ENCODE data around the gene ZNF280B.
"Not testable (repeated sequence)": the region's sequence is repeated elsewhere in the genome, so short reads cannot be mapped to it uniquely, and the experiment has no call there.

Gene ZNF280B

GRCh38 chr22:22516992-22517391, 8.4 kb upstream of the ZNF280B start:
- no peak overlapping the region for H3K4me3 ChIP-seq (ENCODE audit: low read depth, low read length)
- TF ChIP-seq CTCF (IDR thresholded peaks at IDR 0.05; ENCODE audit: borderline replicate concordance, insufficient read depth, low read depth, low read length): no peak

- no peak for TF ChIP-seq CTCF (IDR thresholded peaks at IDR 0.05; ENCODE audit: borderline replicate concordance, insufficient read depth, low read depth, low read length)
- no peak overlapping the region for H3K4me3 ChIP-seq (ENCODE audit: low read depth, low read length)
Observed at GRCh38 chr22:22515890-22516289, 7.3 kb upstream of the ZNF280B start.

GRCh38 chr22:22514431-22514830, 5.9 kb upstream of the ZNF280B start:
- not testable (repeated sequence) for H3K4me3 ChIP-seq (ENCODE audit: low read depth, low read length)

- no peak overlapping the region for H3K4me3 ChIP-seq (ENCODE audit: low read depth, low read length)
- no peak for TF ChIP-seq CTCF (IDR thresholded peaks at IDR 0.05; ENCODE audit: borderline replicate concordance, insufficient read depth, low read depth, low read length)
Observed at GRCh38 chr22:22513619-22514018, 5.1 kb upstream of the ZNF280B start.

GRCh38 chr22:22512951-22513350, 4.4 kb upstream of the ZNF280B start:
- H3K4me3 ChIP-seq (ENCODE audit: low read depth, low read length): no peak overlapping the region
- no peak for TF ChIP-seq CTCF (IDR thresholded peaks at IDR 0.05; ENCODE audit: borderline replicate concordance, insufficient read depth, low read depth, low read length)

GRCh38 chr22:22510833-22511232, 2.3 kb upstream of the ZNF280B start:
- H3K4me3 ChIP-seq (ENCODE audit: low read depth, low read length): not testable (repeated sequence)

- H3K4me3 ChIP-seq (ENCODE audit: low read depth, low read length): not testable (repeated sequence)
Observed at GRCh38 chr22:22509912-22510311, 1.4 kb upstream of the ZNF280B start.

- TF ChIP-seq CTCF (IDR thresholded peaks at IDR 0.05; ENCODE audit: borderline replicate concordance, insufficient read depth, low read depth, low read length): no peak
- H3K4me3 ChIP-seq (ENCODE audit: low read depth, low read length): peak overlapping the region; percentile 82
Observed at GRCh38 chr22:22507743-22508273, 734 bp downstream of the ZNF280B start.

- no peak for TF ChIP-seq CTCF (IDR thresholded peaks at IDR 0.05; ENCODE audit: borderline replicate concordance, insufficient read depth, low read depth, low read length)
- no peak overlapping the region for H3K4me3 ChIP-seq (ENCODE audit: low read depth, low read length)
Observed at GRCh38 chr22:22506736-22507135, 1.8 kb downstream of the ZNF280B start.
